Psoas muscle (tissue), 8 donors: Measurements from ENCODE around the gene UBAC2. TPM values are rescaled to one million over a fixed set of nuclear protein-coding genes. Genes with fewer than 3 reads are reported as not detected.
"Not testable (repeated sequence)": the region's sequence is repeated elsewhere in the genome, so short reads cannot be mapped to it uniquely, and the experiment has no call there.

Experiments used
- ATAC-seq, 4 donors: fragments of 200-7000 bp; cut with Tn5 transposase; one replicate each; pipeline ENCODE4 v1.9.1; 2020; ENCODE audit warnings: moderate library complexity in 3 of 4, mild to moderate bottlenecking in 2 of 4
- DNase-seq, 2 donors: peaks; one replicate each; pipeline ENCODE4 v3.0.0-alpha.2; 2020
- H3K27ac ChIP-seq: fragments of 200-600 bp; one replicate; pipeline ENCODE4 v1.8.0; 2022
- H3K27me3 ChIP-seq, 3 donors: fragments of 200-600 bp in 1 of 3; one replicate each; pipeline versions ENCODE4 v1.6.1 to v1.8.0; 2013 to 2022; ENCODE audit warnings: low read length in 2 of 3, mild to moderate bottlenecking in 2 of 3, moderate library complexity in 1 of 3; ENCODE audit not compliant: insufficient read depth in 3 of 3
- H3K36me3 ChIP-seq, 2 donors: fragments of 200-600 bp in 1 of 2; one replicate each; pipeline versions ENCODE4 v1.6.1 to v1.8.0; 2013 to 2022; ENCODE audit warnings: low read depth in 1 of 2, mild to moderate bottlenecking in 1 of 2, moderate library complexity in 1 of 2; ENCODE audit not compliant: insufficient read depth in 1 of 2
- H3K4me1 ChIP-seq: fragments of 200-600 bp; one replicate; pipeline ENCODE4 v1.8.0; 2022
- H3K4me3 ChIP-seq: fragments of 200-600 bp; one replicate; pipeline ENCODE4 v1.8.0; 2022; ENCODE audit warnings: mild to moderate bottlenecking
- H3K9me3 ChIP-seq: fragments of 200-600 bp; one replicate; pipeline ENCODE4 v1.8.0; 2022
- CTCF ChIP-seq: fragments of 200-600 bp; IDR thresholded peaks from one replicate; pipeline ENCODE4 v1.8.0; 2022; ENCODE audit warnings: antibody characterized with exemption
- WGBS, 3 donors: extraction: QIAGEN DNeasy Blood & Tissue Kit; methylation state at CpG; one replicate each; pipeline versions ENCODE4 v1.1.6 to v1.1.7; 2013; 5-methylcytosine and 5-hydroxymethylcytosine counted together
- intact Hi-C, 2 donors: fragments of 100-400 bp; cut with DNase I; formaldehyde crosslinking; loops; one replicate each; pipeline versions ENCODE4 v1.11.0 to v1.14.2; 2022
- polyA plus RNA-seq, 3 donors: library from polyadenylated mRNA; stranded (reverse); fragments of 200-250 nt; gene quantifications; one replicate each; pipeline ENCODE4 v1.2.3, GENCODE V29; 2013
- total RNA-seq, 4 donors: library from RNA; stranded (reverse); fragmentation: NEBNext Ultra II Directional in 2 of 4; extraction: Animal tissue kit (Norgen Biotek cat#: 25700) in 2 of 4; gene quantifications; one replicate each; pipeline versions ENCODE4 v1.2.1 to v1.2.4, GENCODE V29; 2021 to 2023
- donor health status: healthy with polysubstance abuse.
- donor health status: DM: no; HTN: no; CAD: no; lungs with moderate emphysema.
- donor health status: Bipolar disorder and iron deficiency.
- donor health status: healthy.
- donor health status: DM: yes; HTN: yes; CAD: no.
- donor health status: DM: no; HTN: no; CAD: no.
- donor health status: DM: no; HTN: no; CAD: no.
- donor health status: DM: yes; HTN: yes; CAD: no.

The UBAC2 gene
- total and polyA plus RNA-seq, 7 donors: 54.1 to 97.1 (median 71.7) TPM

- DNase-seq (no peak), ATAC-seq (no peak)
- Histone ChIP-seq H3K4me3 (no peak overlapping the region), H3K27ac (no peak overlapping the region), H3K4me1 (no peaks in the 10 kb centered on the region), H3K36me3 (peaks cover 3 to 31% of the 10 kb centered on the region in 2 donors), H3K9me3 (no peaks in the 10 kb centered on the region), H3K27me3 (no peaks in the 10 kb centered on the region)
- WGBS, 3 donors: 77 to 80% (median 78%) methylated on average over 10 of the region's 10 CpGs
- intact Hi-C loops: no loop called here
- no peak for TF ChIP-seq CTCF
Observed at GRCh38 chr13:99386495-99386894, 185.8 kb downstream of the UBAC2 start.

- Histone ChIP-seq H3K4me3 (no peak overlapping the region), H3K4me1 (no peaks in the 10 kb centered on the region), H3K27me3 (no peaks in the 10 kb centered on the region), H3K27ac (no peak overlapping the region), H3K9me3 (no peaks in the 10 kb centered on the region), H3K36me3 (peaks cover 3 to 29% of the 10 kb centered on the region in 2 donors)
- 74 to 79% (median 76%) methylated on average over 12 of the region's 12 CpGs for WGBS, 3 donors
- intact Hi-C loops: no loop called here
- peak; percentile 46 to 69 for DNase-seq
- TF ChIP-seq CTCF: peak; percentile 25
- no peak for ATAC-seq
Observed at GRCh38 chr13:99386911-99387788, 186.5 kb downstream of the UBAC2 start.

- DNase-seq (no peak), ATAC-seq (no peak)
- no peak for TF ChIP-seq CTCF
- H3K27ac ChIP-seq: no peak overlapping the region
- 94 to 98% (median 97%) methylated on average over 14 of the region's 14 CpGs for WGBS, 3 donors
- H3K27me3 ChIP-seq: no peaks in the 10 kb centered on the region
- no peaks in the 10 kb centered on the region for H3K4me1 ChIP-seq
- H3K9me3 ChIP-seq: no peaks in the 10 kb centered on the region
- H3K4me3 ChIP-seq: no peak overlapping the region
- intact Hi-C loops: no loop called here
- H3K36me3 ChIP-seq: peaks cover 3 to 29% of the 10 kb centered on the region in 2 donors
Observed at GRCh38 chr13:99388334-99388923, 187.8 kb downstream of the UBAC2 start.

- H3K4me3 ChIP-seq, H3K4me1 ChIP-seq, intact Hi-C loops, ATAC-seq, H3K27me3 ChIP-seq, H3K9me3 ChIP-seq, DNase-seq, H3K27ac ChIP-seq: not testable (repeated sequence)
- WGBS, 3 donors: 86 to 91% (median 88%) methylated on average over 6 of the region's 6 CpGs
- peaks cover 3 to 29% of the 10 kb centered on the region in 2 donors for H3K36me3 ChIP-seq
Observed at GRCh38 chr13:99389094-99389493, 188.4 kb downstream of the UBAC2 start.

- TF ChIP-seq CTCF: no peak
Observed at GRCh38 chr13:99389520-99390304, 189.1 kb downstream of the UBAC2 start.

More at GRCh38 chr13:99389520-99390304, 189.1 kb downstream of the UBAC2 start:
- Histone ChIP-seq H3K4me1 (no peaks in the 10 kb centered on the region), H3K27ac (no peak overlapping the region), H3K36me3 (peaks cover 3 to 29% of the 10 kb centered on the region in 2 donors), H3K9me3 (no peaks in the 10 kb centered on the region), H3K27me3 (no peaks in the 10 kb centered on the region), H3K4me3 (no peak overlapping the region)
- intact Hi-C loops: no loop called here
- WGBS, 3 donors: 89 to 97% (median 92%) methylated on average over 18 to 19 of the region's 19 CpGs
- ATAC-seq: no peak
- no peak for DNase-seq
